Spleen (tissue), 11 donors: ENCODE data around the gene WHRN. TPM values are rescaled to one million over a fixed set of nuclear protein-coding genes. Genes with fewer than 3 reads are reported as not detected.

Experiments
- DNase-seq: peaks from one replicate; pipeline ENCODE4 v3.0.0-alpha.2; 2020
- H3K27ac ChIP-seq, 8 donors: fragments of 200-600 bp; sonication (generic) in 7 of 8; 1 replicate in 4 of 8; 2 replicates in 4 of 8; pipeline versions ENCODE4 v1.5.0 to v1.8.0; 2016 to 2021; ENCODE audit warnings: inconsistent platforms in 4 of 8, mild to moderate bottlenecking in 4 of 8, moderate library complexity in 1 of 8
- H3K27me3 ChIP-seq, 7 donors: fragments of 200-600 bp; sonication (generic) in 6 of 7; replicated peaks in 1 of 7; 1 replicate in 4 of 7; 2 replicates in 3 of 7; pipeline versions ENCODE4 v1.5.0 to v1.8.0; 2016 to 2021; ENCODE audit warnings: inconsistent platforms in 3 of 7, mild to moderate bottlenecking in 1 of 7
- H3K36me3 ChIP-seq, 6 donors: fragments of 200-600 bp; sonication (generic) in 5 of 6; 1 replicate in 4 of 6; 2 replicates in 2 of 6; pipeline versions ENCODE4 v1.5.0 to v1.8.0; 2016 to 2021; ENCODE audit warnings: inconsistent platforms in 2 of 6
- H3K4me1 ChIP-seq, 6 donors: fragments of 200-600 bp; sonication (generic) in 5 of 6; 1 replicate in 3 of 6; 2 replicates in 3 of 6; pipeline versions ENCODE4 v1.5.0 to v1.8.0; 2016 to 2021; ENCODE audit warnings: inconsistent platforms in 3 of 6
- H3K4me3 ChIP-seq, 8 donors: fragments of 200-600 bp; sonication (generic) in 7 of 8; 1 replicate in 4 of 8; 2 replicates in 4 of 8; pipeline versions ENCODE4 v1.5.0 to v1.8.0; 2016 to 2021; ENCODE audit warnings: inconsistent platforms in 4 of 8, mild to moderate bottlenecking in 4 of 8, moderate library complexity in 2 of 8
- H3K9me3 ChIP-seq, 8 donors: fragments of 200-600 bp; sonication (generic) in 7 of 8; 1 replicate in 4 of 8; 2 replicates in 4 of 8; pipeline versions ENCODE4 v1.5.0 to v1.8.0; 2016 to 2021; ENCODE audit warnings: inconsistent platforms in 4 of 8
- CTCF ChIP-seq, 11 experiments: fragments of 200-600 bp in 7 of 11; fragments of 450-650 bp in 4 of 11; sonication (generic) in 4 of 11; IDR thresholded peaks in 8 of 11; conservative IDR thresholded peaks in 3 of 11; 1 replicate in 7 of 11; 2 replicates in 4 of 11; pipeline versions ENCODE4 v1.4.0 to v1.8.0; 2016 to 2021; ENCODE audit warnings: antibody characterized with exemption in 11 of 11, inconsistent platforms in 4 of 11, mild to moderate bottlenecking in 1 of 11
- POLR2A ChIP-seq, 3 donors: fragments of 450-650 bp; IDR thresholded peaks; one replicate each; pipeline ENCODE4 v1.5.1; 2017; ENCODE audit warnings: antibody characterized with exemption in 3 of 3, mild to moderate bottlenecking in 1 of 3
- POLR2AphosphoS5 ChIP-seq, 3 donors: sonication (generic); formaldehyde crosslinking; IDR thresholded peaks; one replicate each; pipeline ENCODE4 v1.5.1; 2017; ENCODE audit warnings: antibody characterized with exemption in 3 of 3
- WGBS, 5 donors: extraction: QIAGEN DNeasy Blood & Tissue Kit in 3 of 5; methylation state at CpG; one replicate each; pipeline versions ENCODE4 v1.1.5 to v1.1.7; 2013 to 2018; 5-methylcytosine and 5-hydroxymethylcytosine counted together
- intact Hi-C: fragments of 100-400 bp; cut with DNase I; formaldehyde crosslinking; loops from one replicate; pipeline ENCODE4 v1.15.0; 2023; ENCODE audit warnings: low total_unique reads
- polyA plus RNA-seq, 3 donors: library from polyadenylated mRNA; stranded (reverse); fragments of 200-250 nt; gene quantifications; one replicate each; pipeline ENCODE4 v1.2.1, GENCODE V29; 2013
- total RNA-seq, 7 donors: library from RNA; depleted of rRNA in 3 of 7; stranded (reverse); fragments of >200 nt in 3 of 7; fragmentation: NEBNext Ultra II Directional in 4 of 7; extraction: Animal tissue kit (Norgen Biotek cat#: 25700) in 4 of 7; gene quantifications; one replicate each; pipeline versions ENCODE4 v1.1.0 to v1.2.1, GENCODE V29; 2016 to 2021
- donor health status: healthy with polysubstance abuse.
- donor health status: DM: no; HTN: no; CAD: no; lungs with moderate emphysema.
- donor health status: DM: no; HTN: no; CAD: no.
- donor health status: Bipolar disorder and iron deficiency.
- donor health status: healthy.
- donor health status: DM: no; HTN: no; CAD: no.
- donor health status: DM: yes; HTN: yes; CAD: no.

Gene WHRN
- total and polyA plus RNA-seq, 10 donors: 3.7 to 51.6 (median 26.8) TPM

DNA sequence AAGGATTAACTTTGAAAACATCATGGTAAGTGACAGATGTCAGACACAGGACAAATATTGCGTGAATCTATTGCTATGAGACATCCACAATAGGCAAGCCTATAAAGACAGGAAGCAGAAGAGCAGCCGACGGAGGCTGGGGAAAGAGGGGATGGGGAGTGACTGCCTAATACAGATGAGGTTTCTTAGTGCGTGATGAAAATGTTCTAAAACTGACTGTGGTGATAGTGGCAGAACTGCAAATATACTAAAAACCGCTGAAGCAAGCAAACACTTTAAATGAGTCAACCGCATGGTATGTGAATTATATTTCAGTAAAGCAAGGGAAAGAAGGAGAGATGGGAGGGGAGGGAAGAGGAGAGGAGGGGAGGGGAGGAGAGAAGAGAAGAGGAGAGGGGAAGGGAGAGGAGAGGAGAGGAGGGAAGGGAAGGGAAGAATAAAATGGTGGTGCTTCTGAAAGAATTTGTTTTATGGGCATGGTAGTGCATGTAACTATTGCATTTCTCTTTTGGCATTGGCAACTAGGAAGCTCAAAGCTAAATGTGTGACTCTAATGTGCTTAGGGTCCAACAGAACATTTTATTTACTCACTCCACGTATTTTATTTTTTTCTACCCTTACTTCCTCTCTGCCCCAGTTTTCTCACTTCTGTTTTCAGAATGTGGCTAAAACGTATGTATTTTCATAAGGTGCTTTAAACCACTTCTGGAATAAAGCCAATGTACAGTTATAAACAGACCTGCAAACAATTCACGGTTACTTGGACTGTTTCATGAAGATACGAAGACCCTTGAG is 138.7 kb downstream of the WHRN start:
- Histone ChIP-seq H3K27me3 (no peaks in the 10 kb centered on the region), H3K4me3 (peak overlapping the region in 1 of 8 donors; percentile 51), H3K4me1 (peaks cover 68 to 100% (median 91%) of the 10 kb centered on the region in 6 donors), H3K27ac (peak overlapping the region; percentile 69 to 99 (median 92)), H3K36me3 (peaks cover 4 to 100% (median 76%) of the 10 kb centered on the region in 6 donors), H3K9me3 (no peaks in the 10 kb centered on the region)
- no peak for TF ChIP-seq POLR2A (IDR thresholded peaks at IDR 0.05)
- peak in 2 of 3 donors; percentile 10 to 83 for TF ChIP-seq POLR2AphosphoS5 (IDR thresholded peaks at IDR 0.05)
- TF ChIP-seq CTCF (IDR thresholded peaks at IDR 0.05 in 8 of 11, conservative IDR thresholded peaks at IDR 0.05 in 3 of 11): no peak
- no peak for DNase-seq
- 20 to 30% (median 23%) methylated on average over 10 of the region's 10 CpGs for WGBS, 5 donors
- intact Hi-C loops: no loop called here

GRCh38 chr9:114365194-114365593 is 140.1 kb downstream of the WHRN start:
- Histone ChIP-seq H3K36me3 (peaks cover 13 to 100% (median 85%) of the 10 kb centered on the region in 6 donors), H3K9me3 (no peaks in the 10 kb centered on the region), H3K4me3 (peak overlapping the region in 1 of 8 donors; percentile 33), H3K4me1 (peaks cover 54 to 100% (median 79%) of the 10 kb centered on the region in 6 donors), H3K27me3 (no peaks in the 10 kb centered on the region), H3K27ac (peak overlapping the region; percentile 22 to 99 (median 92))
- intact Hi-C loops: no loop called here
- no peak for DNase-seq
- 70 to 84% (median 75%) methylated on average over 2 of the region's 2 CpGs for WGBS, 5 donors
- TF ChIP-seq CTCF (IDR thresholded peaks at IDR 0.05 in 8 of 11, conservative IDR thresholded peaks at IDR 0.05 in 3 of 11) (no peak), POLR2A (IDR thresholded peaks at IDR 0.05) (no peak), POLR2AphosphoS5 (IDR thresholded peaks at IDR 0.05) (no peak)

- H3K27ac ChIP-seq: peak overlapping the region; percentile 58 to 99 (median 92)
- H3K27me3 ChIP-seq: no peaks in the 10 kb centered on the region
- H3K4me1 ChIP-seq: peaks cover 49 to 96% (median 71%) of the 10 kb centered on the region in 6 donors
- 33 to 37% (median 33%) methylated on average over 5 to 6 of the region's 6 CpGs for WGBS, 5 donors
- H3K4me3 ChIP-seq: peak overlapping the region in 1 of 8 donors; percentile 33
- H3K9me3 ChIP-seq: no peaks in the 10 kb centered on the region
- intact Hi-C loops: no loop called here
- TF ChIP-seq CTCF (IDR thresholded peaks at IDR 0.05 in 8 of 11, conservative IDR thresholded peaks at IDR 0.05 in 3 of 11) (no peak), POLR2AphosphoS5 (IDR thresholded peaks at IDR 0.05) (peak in 2 of 3 donors; percentile 58 to 82), POLR2A (IDR thresholded peaks at IDR 0.05) (no peak)
- no peak for DNase-seq
- peaks cover 17 to 100% (median 86%) of the 10 kb centered on the region in 6 donors for H3K36me3 ChIP-seq
Measured at GRCh38 chr9:114364134-114365041, 140.9 kb downstream of the WHRN start.
